Activated CD8-positive, alpha-beta T cell treated with anti-CD3 and anti-CD28 coated beads for 36 hours (primary cell): ENCODE results near the gene MTRFR. TPM values are rescaled to one million over a fixed set of nuclear protein-coding genes. Genes with fewer than 3 reads are reported as not detected.
A peak's percentile ranks its signal among the peaks of the same experiment; 100 is the strongest.

Source experiments
- ATAC-seq: fragments of 200-7000 bp; cut with Tn5 transposase; one replicate; pipeline ENCODE4 v1.10.0; 2021; ENCODE audit warnings: mild to moderate bottlenecking, moderate library complexity
- CTCF ChIA-PET: fragments of 350-600 bp; sonication (Branson Sonifier 250); formaldehyde crosslinking; loops from one replicate; lab custom pipeline; 2021; ENCODE audit warnings: antibody characterized with exemption; lab: Charles Lee
- POLR2A ChIA-PET: fragments of 350-600 bp; sonication (Branson Sonifier 250); formaldehyde crosslinking; loops from one replicate; lab custom pipeline; 2021; ENCODE audit warnings: antibody characterized with exemption; lab: Charles Lee
- DNase-seq: peaks from one replicate; pipeline ENCODE4 v3.0.0-alpha.2; 2020
- H3K27ac Mint-ChIP-seq: one replicate; pipeline ENCODE4 v1.8.0; 2021; ENCODE audit warnings: mild to moderate bottlenecking, mixed read lengths
- H3K27me3 Mint-ChIP-seq: one replicate; pipeline ENCODE4 v1.8.0; 2021; ENCODE audit warnings: mixed read lengths
- H3K36me3 Mint-ChIP-seq: one replicate; pipeline ENCODE4 v1.8.0; 2021; ENCODE audit warnings: low read depth, mixed read lengths
- H3K4me1 Mint-ChIP-seq: one replicate; pipeline ENCODE4 v1.8.0; 2021; ENCODE audit warnings: low read depth, mixed read lengths
- H3K4me3 Mint-ChIP-seq: one replicate; pipeline ENCODE4 v1.8.0; 2021; ENCODE audit warnings: mild to moderate bottlenecking, moderate library complexity, mixed read lengths
- H3K9me3 Mint-ChIP-seq: one replicate; pipeline ENCODE4 v1.8.0; 2021; ENCODE audit warnings: mixed read lengths
- intact Hi-C: fragments of 100-400 bp; cut with micrococcal nuclease; formaldehyde crosslinking; loops from one replicate; pipeline ENCODE4 v1.10.0; 2022
- total RNA-seq, 2 experiments: library from RNA; stranded (reverse); gene quantifications; one replicate each; pipeline ENCODE4 v1.2.3, GENCODE V29; 2021
- TF ChIP-seq, protein P1 (sequence below): fragments of 200-600 bp; IDR thresholded peaks from one replicate; pipeline ENCODE4 v1.8.0; 2022; ENCODE audit warnings: antibody characterized with exemption, mild to moderate bottlenecking

The MTRFR gene
- total RNA-seq, 2 experiments from 2014 or later, result 28.1 to 31.0 TPM

DNA sequence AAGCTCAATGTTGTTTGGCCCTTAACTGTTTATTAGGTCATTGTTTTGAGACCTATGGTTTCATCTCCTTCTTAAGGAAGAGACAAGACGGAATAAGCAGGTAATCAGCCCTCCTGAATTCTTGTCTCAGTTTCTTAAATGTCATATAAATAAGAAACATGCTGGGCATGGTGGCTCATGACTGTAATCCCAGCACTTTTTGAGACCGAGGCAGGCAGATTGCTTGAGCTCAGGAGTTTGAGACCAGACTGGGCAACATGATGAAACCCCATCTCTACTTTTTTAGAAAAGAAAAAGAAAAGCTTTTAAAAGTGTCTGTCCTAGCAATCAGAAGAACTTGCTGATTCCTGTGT, 5.1 kb downstream of the MTRFR start:
- Mint-ChIP-seq H3K36me3 (peaks cover 56% of the 10 kb centered on the region), H3K27me3 (no peaks in the 10 kb centered on the region), H3K4me1 (peaks cover 49% of the 10 kb centered on the region), H3K27ac (peak overlapping the region; percentile 75), H3K4me3 (peak overlapping the region; percentile 30), H3K9me3 (no peaks in the 10 kb centered on the region)
- TF ChIP-seq, protein P1, sequence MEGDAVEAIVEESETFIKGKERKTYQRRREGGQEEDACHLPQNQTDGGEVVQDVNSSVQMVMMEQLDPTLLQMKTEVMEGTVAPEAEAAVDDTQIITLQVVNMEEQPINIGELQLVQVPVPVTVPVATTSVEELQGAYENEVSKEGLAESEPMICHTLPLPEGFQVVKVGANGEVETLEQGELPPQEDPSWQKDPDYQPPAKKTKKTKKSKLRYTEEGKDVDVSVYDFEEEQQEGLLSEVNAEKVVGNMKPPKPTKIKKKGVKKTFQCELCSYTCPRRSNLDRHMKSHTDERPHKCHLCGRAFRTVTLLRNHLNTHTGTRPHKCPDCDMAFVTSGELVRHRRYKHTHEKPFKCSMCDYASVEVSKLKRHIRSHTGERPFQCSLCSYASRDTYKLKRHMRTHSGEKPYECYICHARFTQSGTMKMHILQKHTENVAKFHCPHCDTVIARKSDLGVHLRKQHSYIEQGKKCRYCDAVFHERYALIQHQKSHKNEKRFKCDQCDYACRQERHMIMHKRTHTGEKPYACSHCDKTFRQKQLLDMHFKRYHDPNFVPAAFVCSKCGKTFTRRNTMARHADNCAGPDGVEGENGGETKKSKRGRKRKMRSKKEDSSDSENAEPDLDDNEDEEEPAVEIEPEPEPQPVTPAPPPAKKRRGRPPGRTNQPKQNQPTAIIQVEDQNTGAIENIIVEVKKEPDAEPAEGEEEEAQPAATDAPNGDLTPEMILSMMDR, result no peak
- POLR2A ChIA-PET, result interaction anchor here (0.7 to 2.6 kb wide), 16 partner anchors 9 to 264 kb away, joined by 3 to 9 read pairs (median 4); partner anchors contain the start of gene PITPNM2
- ATAC-seq (no peak), DNase-seq (no peak)
- intact Hi-C loops, result loop anchor here (10.0 kb wide), 3 partner anchors 164 to 264 kb away; partner anchors contain the start of gene OGFOD2
- CTCF ChIA-PET, result interaction anchor here (0.7 to 5.6 kb wide), 55 partner anchors 11 to 438 kb away, joined by 3 to 92 read pairs (median 4); partner anchors contain the start of genes ABCB9, ARL6IP4, OGFOD2 and PITPNM2

DNA sequence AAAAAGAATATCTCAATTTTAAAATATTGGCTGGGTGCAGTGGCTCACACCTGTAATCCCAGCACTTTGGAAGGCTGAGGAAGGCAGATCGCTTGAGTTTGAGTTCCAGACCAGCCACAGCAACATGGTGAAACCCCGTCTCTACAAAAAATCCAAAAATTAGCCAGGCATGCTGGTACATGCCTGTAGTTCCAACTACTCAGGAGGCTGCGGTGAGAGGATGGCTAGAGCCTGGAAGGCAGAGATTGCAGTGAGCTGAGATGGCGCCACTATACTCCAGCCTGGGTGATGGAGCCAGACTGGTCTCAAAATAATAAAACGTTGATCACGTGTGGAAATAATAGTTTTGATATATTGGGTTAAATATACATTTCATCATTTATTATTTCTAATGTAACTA, 5.7 kb downstream of the MTRFR start:
- ChIA-PET CTCF (interaction anchor here (0.7 to 5.6 kb wide), 32 partner anchors 11 to 439 kb away, joined by 3 to 92 read pairs (median 4); partner anchors contain the start of genes ABCB9, OGFOD2 and PITPNM2), POLR2A (interaction anchor here (0.9 to 2.6 kb wide), 10 partner anchors 9 to 265 kb away, joined by 3 to 9 read pairs (median 6); no protein-coding TSS in a partner anchor)
- Mint-ChIP-seq H3K27me3 (no peaks in the 10 kb centered on the region), H3K4me3 (no peak overlapping the region), H3K9me3 (no peaks in the 10 kb centered on the region), H3K27ac (peak overlapping the region; percentile 75), H3K4me1 (peaks cover 52% of the 10 kb centered on the region), H3K36me3 (peaks cover 52% of the 10 kb centered on the region)
- DNase-seq (no peak), ATAC-seq (no peak)
- TF ChIP-seq, protein P1, result no peak
- intact Hi-C loops, result loop anchor here (10.0 kb wide), 3 partner anchors 164 to 264 kb away; partner anchors contain the start of gene OGFOD2

DNA sequence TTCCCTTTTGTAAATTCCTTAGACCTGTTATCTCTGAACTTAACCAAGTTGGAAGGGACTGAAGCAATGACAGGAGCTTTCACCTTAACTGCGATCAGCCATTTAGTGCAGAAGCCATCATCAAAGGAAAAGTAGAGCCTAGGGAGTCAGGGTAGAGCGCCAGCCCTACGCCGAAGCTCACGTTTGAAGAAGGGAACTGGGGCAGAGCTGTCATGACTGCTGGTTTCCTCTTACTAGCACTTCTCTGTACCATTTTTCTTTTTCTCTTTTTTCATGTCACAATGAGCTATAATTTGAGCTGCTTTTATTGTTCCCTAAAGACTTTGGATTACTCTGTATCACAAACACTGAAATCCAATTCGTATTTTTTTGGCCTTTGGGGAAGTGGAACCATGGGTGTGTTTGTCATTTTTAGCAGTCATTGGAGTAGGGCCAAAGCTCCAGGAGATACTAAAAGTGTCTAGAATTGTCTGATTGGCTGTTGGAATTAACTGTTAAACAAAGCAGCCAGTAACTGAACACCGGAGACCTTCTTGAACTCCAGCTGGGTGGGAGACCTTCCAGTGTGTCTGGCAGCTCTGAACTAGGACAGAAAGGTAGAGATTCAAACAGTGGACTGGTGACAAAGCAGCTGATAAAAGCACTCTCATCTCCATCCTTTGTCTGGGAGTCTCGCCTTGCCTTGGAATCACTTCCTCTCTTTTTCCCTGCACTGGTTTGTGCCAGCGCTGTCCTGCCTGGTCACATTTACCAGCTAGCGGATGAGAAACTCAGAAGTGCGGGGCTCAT, 9.1 kb downstream of the MTRFR start:
- no peak for DNase-seq

DNA sequence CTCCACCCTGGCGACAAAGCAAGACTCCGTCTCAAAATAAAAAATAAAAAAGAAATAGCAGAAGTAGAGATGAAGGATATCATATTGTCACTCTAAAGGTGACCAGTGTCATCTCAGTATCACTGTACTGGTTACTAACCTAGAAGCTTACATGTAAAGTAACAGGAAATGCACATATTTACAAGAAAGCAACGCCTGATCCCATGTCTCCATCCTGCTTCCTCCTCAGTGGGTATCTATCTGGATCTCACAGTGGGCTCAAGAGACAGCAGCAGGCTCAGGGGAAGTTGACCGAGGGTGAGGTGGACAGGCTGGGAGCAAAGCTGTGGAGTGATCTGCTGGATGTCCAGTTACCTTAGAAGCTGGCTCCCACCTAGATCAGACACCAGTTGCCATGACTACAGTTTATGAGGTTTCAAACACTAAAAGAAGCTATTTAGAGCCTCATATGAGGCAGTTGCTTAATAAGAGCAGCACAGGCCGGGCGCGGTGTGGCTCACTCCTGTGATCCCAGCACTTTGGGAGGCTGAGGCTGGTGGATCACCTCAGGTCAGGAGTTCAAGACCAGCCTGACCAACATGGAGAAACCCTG, 10.5 kb downstream of the MTRFR start:
- ATAC-seq (no peak), DNase-seq (no peak)
- TF ChIP-seq, protein P1, result no peak
- CTCF ChIA-PET, result no interaction called here
- H3K27ac Mint-ChIP-seq, result peak overlapping the region; percentile 72
- POLR2A ChIA-PET, result interaction anchor here (1.6 to 3.2 kb wide), 3 partner anchors 11 to 20 kb away, joined by 3 to 28 read pairs (median 7); partner anchors contain the start of genes MPHOSPH9 and MTRFR
- intact Hi-C loops, result loop anchor here (2.0 kb wide), 1 partner anchor 15 kb away; no protein-coding TSS in a partner anchor
- peaks cover 53% of the 10 kb centered on the region for H3K4me1 Mint-ChIP-seq
- peaks cover 52% of the 10 kb centered on the region for H3K36me3 Mint-ChIP-seq
- peaks cover 6% of the 10 kb centered on the region for H3K9me3 Mint-ChIP-seq
- H3K27me3 Mint-ChIP-seq, result no peaks in the 10 kb centered on the region
- no peak overlapping the region for H3K4me3 Mint-ChIP-seq

More for the DNA sequence above, 9.1 kb downstream of the MTRFR start:
- Mint-ChIP-seq H3K9me3 (no peaks in the 10 kb centered on the region), H3K36me3 (peaks cover 48% of the 10 kb centered on the region), H3K27ac (peak overlapping the region; percentile 86), H3K27me3 (no peaks in the 10 kb centered on the region), H3K4me1 (peaks cover 55% of the 10 kb centered on the region), H3K4me3 (peak overlapping the region; percentile 12)
- TF ChIP-seq, protein P1, result no peak
- ChIA-PET CTCF (interaction anchor here (0.7 to 2.2 kb wide), 8 partner anchors 10 to 376 kb away, joined by 3 to 18 read pairs (median 3); partner anchors contain the start of genes ARL6IP4, MPHOSPH9 and MTRFR), POLR2A (interaction anchor here (1.1 to 3.2 kb wide), 5 partner anchors 9 to 379 kb away, joined by 3 to 28 read pairs (median 3); partner anchors contain the start of genes MPHOSPH9 and MTRFR)
- ATAC-seq, result no peak
- intact Hi-C loops, result loop anchor here (2.0 kb wide), 1 partner anchor 14 kb away; no protein-coding TSS in a partner anchor
